Measurements from ENCODE around the gene TPSAB1. TPM values are rescaled to one million over a fixed set of nuclear protein-coding genes. Genes with fewer than 3 reads are reported as not detected.

TPSAB1 gene
- total RNA-seq, 5 donors from 2014 or later (not counting 1 experiment from before 2014, with no cell fraction given), result 0.39 to 1.6 (median 1.2) TPM; not detected in 2

DNA sequence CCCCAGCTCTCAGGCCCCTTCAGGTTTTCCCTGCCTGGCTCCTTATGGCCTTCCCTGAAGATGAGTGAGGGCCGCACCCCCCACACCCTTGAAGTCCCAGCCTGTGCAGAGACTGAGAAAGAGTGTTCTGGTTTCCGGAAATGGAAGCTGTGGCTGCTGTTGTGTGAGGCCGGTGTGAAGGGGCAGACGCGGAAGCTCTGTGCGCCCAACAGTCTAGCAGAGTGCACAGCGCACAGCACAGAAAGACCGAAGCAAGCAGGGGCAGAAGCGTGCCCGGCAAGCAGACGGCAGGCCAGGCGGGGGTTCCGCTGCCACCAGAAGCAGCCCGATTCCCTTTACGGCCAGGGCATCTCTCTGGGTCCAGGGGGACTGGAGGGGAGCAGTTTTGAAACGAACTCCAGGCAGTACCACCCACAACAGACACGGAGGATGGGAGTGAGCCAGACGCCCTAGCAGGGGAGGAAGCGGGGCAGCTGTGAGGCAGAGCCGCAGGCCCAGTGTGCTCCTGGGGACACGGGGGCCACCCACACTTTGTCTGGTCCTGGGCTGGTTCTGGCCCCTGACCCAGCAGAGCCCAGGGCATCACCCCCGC, 32.2 kb upstream of the TPSAB1 start:
- peaks cover 0 to 7% (median 2%) of the 10 kb centered on the region in 3 donors for H3K4me1 Mint-ChIP-seq
- ATAC-seq (replicated peaks in 1 of 4) (peak; percentile 69 to 82 (median 80)), DNase-seq (peak in 8 of 35 experiments; percentile 7 to 33 (median 14))
- Histone ChIP-seq H3K4me1 (ENCODE audit: control insufficient read depth in 1 of 2, extremely low read depth in 1 of 2, insufficient read depth in 2 of 2, low read length in 2 of 2) (peaks cover 0 to 20% of the 10 kb centered on the region in 2 experiments), H3K27ac (ENCODE audit: low read length) (peak overlapping the region; percentile 9), H3K4me3 (ENCODE audit: control insufficient read depth in 1 of 2, extremely low read depth in 1 of 2, low read length in 1 of 2) (peak overlapping the region in 1 of 2 donors; percentile 27), H3K27me3 (replicated peaks in 1 of 2; ENCODE audit: control insufficient read depth in 2 of 2, extremely low read depth in 1 of 2, insufficient read depth in 2 of 2, low read length in 1 of 2) (peaks cover 0 to 13% of the 10 kb centered on the region in 2 experiments), H3K9me3 (no peaks in the 10 kb centered on the region), H3K36me3 (ENCODE audit: control insufficient read depth in 2 of 2, extremely low read depth in 1 of 2, insufficient read depth in 1 of 2, low read length in 1 of 2) (no peaks in the 10 kb centered on the region)
- ChIA-PET CTCF (no interaction called here), POLR2A (no interaction called here)
- no peaks in the 10 kb centered on the region for H3K27me3 Mint-ChIP-seq
- whole genome bisulfite sequencing (ENCODE audit: insufficient coverage), result 48% methylated on average over 12 of the region's 22 CpGs
- H3K9me3 Mint-ChIP-seq, result no peaks in the 10 kb centered on the region
- no peaks in the 10 kb centered on the region for H3K36me3 Mint-ChIP-seq
- H3K4me3 Mint-ChIP-seq, result peak overlapping the region; percentile 62 to 68 (median 67)
- peak overlapping the region; percentile 88 to 89 for H3K27ac Mint-ChIP-seq

DNA sequence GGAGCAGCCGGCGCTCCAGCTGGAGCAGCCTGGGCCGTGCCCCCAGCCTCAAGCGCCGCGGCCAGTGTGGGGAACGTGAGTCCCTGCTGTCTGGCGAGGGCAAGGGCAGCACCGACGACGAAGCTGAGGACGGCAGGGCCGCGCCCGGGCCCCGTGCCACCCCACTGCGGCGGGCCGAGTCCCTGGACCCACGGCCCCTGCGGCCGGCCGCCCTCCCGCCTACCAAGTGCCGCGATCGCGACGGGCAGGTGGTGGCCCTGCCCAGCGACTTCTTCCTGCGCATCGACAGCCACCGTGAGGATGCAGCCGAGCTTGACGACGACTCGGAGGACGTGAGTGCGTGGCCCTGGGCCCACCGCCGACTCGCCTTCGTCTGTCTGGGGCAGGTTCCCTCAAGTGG, 31.4 kb upstream of the TPSAB1 start:
- ChIA-PET CTCF (no interaction called here), POLR2A (no interaction called here)
- Mint-ChIP-seq H3K4me1 (peaks cover 0 to 7% (median 2%) of the 10 kb centered on the region in 3 donors), H3K27ac (peak overlapping the region in 1 of 2 donors; percentile 11), H3K9me3 (no peaks in the 10 kb centered on the region), H3K27me3 (no peaks in the 10 kb centered on the region), H3K4me3 (no peak overlapping the region), H3K36me3 (no peaks in the 10 kb centered on the region)
- ATAC-seq (replicated peaks in 1 of 4) (no peak), DNase-seq (no peak)
- no peaks in the 10 kb centered on the region for H3K36me3 ChIP-seq (ENCODE audit: control insufficient read depth in 2 of 2, extremely low read depth in 1 of 2, insufficient read depth in 1 of 2, low read length in 1 of 2)
- H3K27me3 ChIP-seq (replicated peaks in 1 of 2; ENCODE audit: control insufficient read depth in 2 of 2, extremely low read depth in 1 of 2, insufficient read depth in 2 of 2, low read length in 1 of 2), result peaks cover 0 to 11% of the 10 kb centered on the region in 2 experiments
- WGBS (ENCODE audit: insufficient coverage), result 94% methylated on average over 38 of the region's 43 CpGs
- peaks cover 0 to 20% of the 10 kb centered on the region in 2 experiments for H3K4me1 ChIP-seq (ENCODE audit: control insufficient read depth in 1 of 2, extremely low read depth in 1 of 2, insufficient read depth in 2 of 2, low read length in 2 of 2)
- no peak overlapping the region for H3K27ac ChIP-seq (ENCODE audit: low read length)
- no peak overlapping the region for H3K4me3 ChIP-seq (ENCODE audit: control insufficient read depth in 1 of 2, extremely low read depth in 1 of 2, low read length in 1 of 2)
- H3K9me3 ChIP-seq, result no peaks in the 10 kb centered on the region

DNA sequence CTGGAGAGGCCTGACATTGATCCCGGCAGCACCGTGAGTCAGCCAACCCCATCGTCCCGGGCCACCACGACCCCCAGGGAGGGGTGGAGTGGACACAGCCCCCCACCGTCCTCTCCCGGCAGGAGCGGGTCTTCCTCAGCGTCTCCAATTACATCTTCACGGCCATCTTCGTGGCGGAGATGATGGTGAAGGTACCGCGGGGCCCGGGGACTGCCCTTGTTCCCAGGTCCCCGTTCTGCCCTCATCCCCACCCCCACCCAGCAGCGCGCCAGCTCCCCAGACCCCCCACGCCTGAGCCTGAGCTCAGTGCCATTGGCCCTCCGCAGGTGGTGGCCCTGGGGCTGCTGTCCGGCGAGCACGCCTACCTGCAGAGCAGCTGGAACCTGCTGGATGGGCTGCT, 30.0 kb upstream of the TPSAB1 start:
- Histone ChIP-seq H3K9me3 (no peaks in the 10 kb centered on the region), H3K27ac (ENCODE audit: low read length) (no peak overlapping the region), H3K4me1 (ENCODE audit: control insufficient read depth in 1 of 2, extremely low read depth in 1 of 2, insufficient read depth in 2 of 2, low read length in 2 of 2) (peaks cover 0 to 20% of the 10 kb centered on the region in 2 experiments), H3K36me3 (ENCODE audit: control insufficient read depth in 2 of 2, extremely low read depth in 1 of 2, insufficient read depth in 1 of 2, low read length in 1 of 2) (no peaks in the 10 kb centered on the region), H3K4me3 (ENCODE audit: control insufficient read depth in 1 of 2, extremely low read depth in 1 of 2, low read length in 1 of 2) (no peak overlapping the region), H3K27me3 (replicated peaks in 1 of 2; ENCODE audit: control insufficient read depth in 2 of 2, extremely low read depth in 1 of 2, insufficient read depth in 2 of 2, low read length in 1 of 2) (peaks cover 0 to 7% of the 10 kb centered on the region in 2 experiments)
- 93% methylated on average over 11 of the region's 23 CpGs for WGBS (ENCODE audit: insufficient coverage)
- CTCF ChIA-PET, result no interaction called here
- no peak for DNase-seq
- Mint-ChIP-seq H3K4me1 (peaks cover 0 to 7% (median 2%) of the 10 kb centered on the region in 3 donors), H3K27ac (no peak overlapping the region), H3K4me3 (no peak overlapping the region), H3K27me3 (no peaks in the 10 kb centered on the region), H3K9me3 (no peaks in the 10 kb centered on the region), H3K36me3 (no peaks in the 10 kb centered on the region)
- ATAC-seq (replicated peaks in 1 of 4), result no peak
- POLR2A ChIA-PET, result no interaction called here

DNA sequence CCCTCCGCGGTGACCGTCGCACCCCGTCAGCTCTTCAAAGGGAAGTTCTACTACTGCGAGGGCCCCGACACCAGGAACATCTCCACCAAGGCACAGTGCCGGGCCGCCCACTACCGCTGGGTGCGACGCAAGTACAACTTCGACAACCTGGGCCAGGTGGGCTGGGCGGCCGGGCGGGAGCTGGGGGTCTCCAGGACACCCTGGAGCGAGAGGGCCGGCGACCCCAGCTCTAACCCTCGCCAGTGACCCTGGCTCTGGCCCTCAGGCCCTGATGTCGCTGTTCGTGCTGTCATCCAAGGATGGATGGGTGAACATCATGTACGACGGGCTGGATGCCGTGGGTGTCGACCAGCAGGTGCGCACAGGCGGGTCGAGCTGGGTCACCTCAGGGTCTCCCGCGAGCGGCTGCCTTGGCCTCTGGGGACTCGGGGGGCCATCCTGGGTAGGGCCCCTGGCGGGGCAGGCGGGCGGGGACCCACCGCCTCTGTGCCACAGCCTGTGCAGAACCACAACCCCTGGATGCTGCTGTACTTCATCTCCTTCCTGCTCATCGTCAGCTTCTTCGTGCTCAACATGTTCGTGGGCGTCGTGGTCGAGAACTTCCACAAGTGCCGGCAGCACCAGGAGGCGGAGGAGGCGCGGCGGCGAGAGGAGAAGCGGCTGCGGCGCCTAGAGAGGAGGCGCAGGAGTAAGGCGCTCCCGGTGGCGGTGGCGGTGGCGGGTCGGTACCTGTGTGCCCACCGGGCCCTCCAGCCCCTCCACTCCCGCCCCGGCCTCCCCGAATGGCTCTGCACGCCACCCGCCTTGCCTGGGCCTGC, 28.8 kb upstream of the TPSAB1 start:
- Mint-ChIP-seq H3K4me3 (no peak overlapping the region), H3K9me3 (no peaks in the 10 kb centered on the region), H3K27ac (no peak overlapping the region), H3K27me3 (no peaks in the 10 kb centered on the region), H3K36me3 (no peaks in the 10 kb centered on the region), H3K4me1 (peaks cover 0 to 7% (median 2%) of the 10 kb centered on the region in 3 donors)
- peaks cover 0 to 10% of the 10 kb centered on the region in 2 experiments for H3K27me3 ChIP-seq (replicated peaks in 1 of 2; ENCODE audit: control insufficient read depth in 2 of 2, extremely low read depth in 1 of 2, insufficient read depth in 2 of 2, low read length in 1 of 2)
- ATAC-seq (replicated peaks in 1 of 4), result no peak
- 84% methylated on average over 56 of the region's 65 CpGs for WGBS (ENCODE audit: insufficient coverage)
- no peak overlapping the region for H3K27ac ChIP-seq (ENCODE audit: low read length)
- no peak overlapping the region for H3K4me3 ChIP-seq (ENCODE audit: control insufficient read depth in 1 of 2, extremely low read depth in 1 of 2, low read length in 1 of 2)
- no peaks in the 10 kb centered on the region for H3K36me3 ChIP-seq (ENCODE audit: control insufficient read depth in 2 of 2, extremely low read depth in 1 of 2, insufficient read depth in 1 of 2, low read length in 1 of 2)
- ChIA-PET CTCF (no interaction called here), POLR2A (no interaction called here)
- DNase-seq, result no peak
- H3K4me1 ChIP-seq (ENCODE audit: control insufficient read depth in 1 of 2, extremely low read depth in 1 of 2, insufficient read depth in 2 of 2, low read length in 2 of 2), result peaks cover 0 to 20% of the 10 kb centered on the region in 2 experiments
- no peaks in the 10 kb centered on the region for H3K9me3 ChIP-seq

DNA sequence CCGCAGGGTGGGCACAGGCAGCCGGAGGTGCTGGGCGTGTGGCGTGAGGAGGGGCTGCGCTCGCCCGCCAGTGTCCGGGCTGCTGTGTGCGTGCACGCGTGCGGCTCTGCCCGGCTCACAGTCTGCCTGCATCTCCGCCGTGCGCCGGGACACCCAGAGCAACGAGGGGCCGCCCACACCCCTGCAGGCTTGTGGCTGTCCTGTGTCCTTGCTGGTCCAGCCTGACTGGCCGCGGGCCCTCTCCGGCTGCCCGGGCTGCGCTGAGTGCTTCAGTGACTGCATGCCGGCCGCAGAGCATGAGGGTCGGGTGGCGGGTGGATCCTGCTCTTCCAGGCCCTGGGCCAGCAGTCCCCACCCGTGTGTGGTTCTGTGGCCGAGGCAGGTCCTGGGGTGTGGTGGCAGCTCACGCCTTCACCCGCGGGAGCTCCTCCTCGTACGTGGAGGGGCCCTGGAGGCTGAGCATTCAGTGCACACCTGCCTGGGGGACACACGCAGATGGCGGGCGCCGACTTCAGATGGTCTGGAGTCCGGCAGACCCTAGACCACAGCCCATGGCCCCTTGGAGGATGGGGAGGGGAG, 27.8 kb upstream of the TPSAB1 start:
- POLR2A ChIA-PET, result no interaction called here
- Histone ChIP-seq H3K36me3 (ENCODE audit: control insufficient read depth in 2 of 2, extremely low read depth in 1 of 2, insufficient read depth in 1 of 2, low read length in 1 of 2) (no peaks in the 10 kb centered on the region), H3K27ac (ENCODE audit: low read length) (no peak overlapping the region), H3K27me3 (replicated peaks in 1 of 2; ENCODE audit: control insufficient read depth in 2 of 2, extremely low read depth in 1 of 2, insufficient read depth in 2 of 2, low read length in 1 of 2) (peaks cover 0 to 10% of the 10 kb centered on the region in 2 experiments), H3K4me3 (ENCODE audit: control insufficient read depth in 1 of 2, extremely low read depth in 1 of 2, low read length in 1 of 2) (no peak overlapping the region), H3K9me3 (no peaks in the 10 kb centered on the region), H3K4me1 (ENCODE audit: control insufficient read depth in 1 of 2, extremely low read depth in 1 of 2, insufficient read depth in 2 of 2, low read length in 2 of 2) (peaks cover 0 to 16% of the 10 kb centered on the region in 2 experiments)
- no peak overlapping the region for H3K27ac Mint-ChIP-seq
- WGBS (ENCODE audit: insufficient coverage), result 90% methylated on average over 38 of the region's 40 CpGs
- no peaks in the 10 kb centered on the region for H3K9me3 Mint-ChIP-seq
- peaks cover 0 to 7% (median 2%) of the 10 kb centered on the region in 3 donors for H3K4me1 Mint-ChIP-seq
- no peak overlapping the region for H3K4me3 Mint-ChIP-seq
- no peak for DNase-seq
- no peaks in the 10 kb centered on the region for H3K27me3 Mint-ChIP-seq
- CTCF ChIA-PET, result no interaction called here
- ATAC-seq (replicated peaks in 1 of 4), result no peak
- no peaks in the 10 kb centered on the region for H3K36me3 Mint-ChIP-seq

DNA sequence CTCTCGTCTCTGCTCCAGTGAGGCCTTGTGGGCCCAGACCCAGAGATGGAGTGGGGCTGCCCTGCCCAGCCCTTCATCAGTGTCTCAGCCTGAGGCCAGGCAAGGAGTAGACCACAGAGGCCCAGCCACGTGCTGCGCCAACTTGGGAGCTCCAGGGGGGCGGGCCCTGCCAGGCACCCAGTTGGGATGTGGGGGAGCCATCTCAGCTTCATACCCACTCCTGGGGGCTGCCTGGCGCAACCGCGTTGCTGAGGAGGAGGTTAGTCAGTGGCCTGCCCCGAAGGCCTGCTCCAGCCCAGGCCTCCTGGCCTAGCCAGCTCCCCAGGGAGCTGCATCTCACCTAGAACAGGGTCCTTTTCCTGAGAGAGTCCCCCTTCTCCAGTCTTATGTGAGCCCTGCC, 27.3 kb upstream of the TPSAB1 start:
- Histone ChIP-seq H3K4me3 (ENCODE audit: control insufficient read depth in 1 of 2, extremely low read depth in 1 of 2, low read length in 1 of 2) (no peak overlapping the region), H3K27me3 (replicated peaks in 1 of 2; ENCODE audit: control insufficient read depth in 2 of 2, extremely low read depth in 1 of 2, insufficient read depth in 2 of 2, low read length in 1 of 2) (peaks cover 0 to 10% of the 10 kb centered on the region in 2 experiments), H3K4me1 (ENCODE audit: control insufficient read depth in 1 of 2, extremely low read depth in 1 of 2, insufficient read depth in 2 of 2, low read length in 2 of 2) (peaks cover 0 to 12% of the 10 kb centered on the region in 2 experiments), H3K9me3 (no peaks in the 10 kb centered on the region), H3K36me3 (ENCODE audit: control insufficient read depth in 2 of 2, extremely low read depth in 1 of 2, insufficient read depth in 1 of 2, low read length in 1 of 2) (no peaks in the 10 kb centered on the region), H3K27ac (ENCODE audit: low read length) (no peak overlapping the region)
- ChIA-PET CTCF (no interaction called here), POLR2A (no interaction called here)
- ATAC-seq (replicated peaks in 1 of 4) (no peak), DNase-seq (no peak)
- Mint-ChIP-seq H3K4me3 (no peak overlapping the region), H3K27ac (no peak overlapping the region), H3K9me3 (no peaks in the 10 kb centered on the region), H3K27me3 (no peaks in the 10 kb centered on the region), H3K36me3 (no peaks in the 10 kb centered on the region), H3K4me1 (peaks cover 0 to 5% (median 2%) of the 10 kb centered on the region in 3 donors)
- WGBS (ENCODE audit: insufficient coverage), result 68% methylated on average over 5 of the region's 8 CpGs

All from T-cell (primary cell).